Spleen (tissue), 11 donors: ENCODE data around the gene CDKN1C. TPM values are rescaled to one million over a fixed set of nuclear protein-coding genes. Genes with fewer than 3 reads are reported as not detected.

Source experiments
- DNase-seq: peaks from one replicate; pipeline ENCODE4 v3.0.0-alpha.2; 2020
- H3K27ac ChIP-seq, 8 donors: fragments of 200-600 bp; sonication (generic) in 7 of 8; 1 replicate in 4 of 8; 2 replicates in 4 of 8; pipeline versions ENCODE4 v1.5.0 to v1.8.0; 2016 to 2021; ENCODE audit warnings: inconsistent platforms in 4 of 8, mild to moderate bottlenecking in 4 of 8, moderate library complexity in 1 of 8
- H3K27me3 ChIP-seq, 7 donors: fragments of 200-600 bp; sonication (generic) in 6 of 7; replicated peaks in 1 of 7; 1 replicate in 4 of 7; 2 replicates in 3 of 7; pipeline versions ENCODE4 v1.5.0 to v1.8.0; 2016 to 2021; ENCODE audit warnings: inconsistent platforms in 3 of 7, mild to moderate bottlenecking in 1 of 7
- H3K36me3 ChIP-seq, 6 donors: fragments of 200-600 bp; sonication (generic) in 5 of 6; 1 replicate in 4 of 6; 2 replicates in 2 of 6; pipeline versions ENCODE4 v1.5.0 to v1.8.0; 2016 to 2021; ENCODE audit warnings: inconsistent platforms in 2 of 6
- H3K4me1 ChIP-seq, 6 donors: fragments of 200-600 bp; sonication (generic) in 5 of 6; 1 replicate in 3 of 6; 2 replicates in 3 of 6; pipeline versions ENCODE4 v1.5.0 to v1.8.0; 2016 to 2021; ENCODE audit warnings: inconsistent platforms in 3 of 6
- H3K4me3 ChIP-seq, 8 donors: fragments of 200-600 bp; sonication (generic) in 7 of 8; 1 replicate in 4 of 8; 2 replicates in 4 of 8; pipeline versions ENCODE4 v1.5.0 to v1.8.0; 2016 to 2021; ENCODE audit warnings: inconsistent platforms in 4 of 8, mild to moderate bottlenecking in 4 of 8, moderate library complexity in 2 of 8
- H3K9me3 ChIP-seq, 8 donors: fragments of 200-600 bp; sonication (generic) in 7 of 8; 1 replicate in 4 of 8; 2 replicates in 4 of 8; pipeline versions ENCODE4 v1.5.0 to v1.8.0; 2016 to 2021; ENCODE audit warnings: inconsistent platforms in 4 of 8
- POLR2A ChIP-seq, 3 donors: fragments of 450-650 bp; IDR thresholded peaks; one replicate each; pipeline ENCODE4 v1.5.1; 2017; ENCODE audit warnings: antibody characterized with exemption in 3 of 3, mild to moderate bottlenecking in 1 of 3
- POLR2AphosphoS5 ChIP-seq, 3 donors: sonication (generic); formaldehyde crosslinking; IDR thresholded peaks; one replicate each; pipeline ENCODE4 v1.5.1; 2017; ENCODE audit warnings: antibody characterized with exemption in 3 of 3
- WGBS, 5 donors: extraction: QIAGEN DNeasy Blood & Tissue Kit in 3 of 5; methylation state at CpG; one replicate each; pipeline versions ENCODE4 v1.1.5 to v1.1.7; 2013 to 2018; 5-methylcytosine and 5-hydroxymethylcytosine counted together
- intact Hi-C: fragments of 100-400 bp; cut with DNase I; formaldehyde crosslinking; loops from one replicate; pipeline ENCODE4 v1.15.0; 2023; ENCODE audit warnings: low total_unique reads
- polyA plus RNA-seq, 3 donors: library from polyadenylated mRNA; stranded (reverse); fragments of 200-250 nt; gene quantifications; one replicate each; pipeline ENCODE4 v1.2.1, GENCODE V29; 2013
- total RNA-seq, 7 donors: library from RNA; depleted of rRNA in 3 of 7; stranded (reverse); fragments of >200 nt in 3 of 7; fragmentation: NEBNext Ultra II Directional in 4 of 7; extraction: Animal tissue kit (Norgen Biotek cat#: 25700) in 4 of 7; gene quantifications; one replicate each; pipeline versions ENCODE4 v1.1.0 to v1.2.1, GENCODE V29; 2016 to 2021
- TF ChIP-seq, protein P1 (sequence below), 11 experiments: fragments of 200-600 bp in 7 of 11; fragments of 450-650 bp in 4 of 11; sonication (generic) in 4 of 11; IDR thresholded peaks in 8 of 11; conservative IDR thresholded peaks in 3 of 11; 1 replicate in 7 of 11; 2 replicates in 4 of 11; pipeline versions ENCODE4 v1.4.0 to v1.8.0; 2016 to 2021; ENCODE audit warnings: antibody characterized with exemption in 11 of 11, inconsistent platforms in 4 of 11, mild to moderate bottlenecking in 1 of 11
- donor health status: healthy with polysubstance abuse.
- donor health status: DM: no; HTN: no; CAD: no; lungs with moderate emphysema.
- donor health status: DM: no; HTN: no; CAD: no.
- donor health status: Bipolar disorder and iron deficiency.
- donor health status: healthy.
- donor health status: DM: no; HTN: no; CAD: no.
- donor health status: DM: yes; HTN: yes; CAD: no.

CDKN1C gene
- total and polyA plus RNA-seq, 10 donors = 5.4 to 40.4 (median 14.2) TPM

DNA sequence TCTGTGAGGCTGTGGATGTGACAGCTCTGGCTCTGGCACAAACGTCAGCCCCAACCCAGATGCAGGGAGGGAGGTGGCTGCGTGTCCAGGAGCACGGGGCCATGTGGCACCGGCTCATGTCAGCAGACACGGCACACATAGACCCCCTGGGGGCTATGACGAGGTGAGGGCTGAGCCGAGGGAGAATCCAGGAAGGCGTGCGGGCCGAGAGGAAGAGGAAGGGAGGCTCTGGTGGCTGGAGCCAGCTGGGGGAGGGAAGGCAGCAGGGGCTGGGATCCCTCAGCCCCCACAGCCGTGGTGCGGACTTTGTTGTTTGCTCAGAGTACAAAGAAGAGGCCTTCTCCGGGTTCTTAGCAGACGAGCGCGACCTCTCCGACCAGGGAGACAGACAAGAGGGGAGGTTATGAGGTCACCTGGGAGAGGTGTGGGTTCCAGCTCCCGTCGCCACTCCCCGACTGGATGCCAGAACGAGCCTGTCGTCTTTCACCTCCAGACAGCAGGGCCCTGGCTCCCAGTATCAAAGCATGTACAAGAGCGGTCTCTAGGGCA, 46.1 kb downstream of the CDKN1C start:
- Histone ChIP-seq H3K36me3 (no peaks in the 10 kb centered on the region), H3K4me3 (no peak overlapping the region), H3K4me1 (peaks cover 0 to 12% (median 4%) of the 10 kb centered on the region in 6 donors), H3K27ac (no peak overlapping the region), H3K27me3 (no peaks in the 10 kb centered on the region), H3K9me3 (no peaks in the 10 kb centered on the region)
- intact Hi-C loops = no loop called here
- DNase-seq = no peak
- WGBS, 5 donors = 69 to 89% (median 77%) methylated on average over 21 to 23 of the region's 23 CpGs
- TF ChIP-seq POLR2A (IDR thresholded peaks at IDR 0.05) (no peak), POLR2AphosphoS5 (IDR thresholded peaks at IDR 0.05) (no peak)
- TF ChIP-seq, protein P1, sequence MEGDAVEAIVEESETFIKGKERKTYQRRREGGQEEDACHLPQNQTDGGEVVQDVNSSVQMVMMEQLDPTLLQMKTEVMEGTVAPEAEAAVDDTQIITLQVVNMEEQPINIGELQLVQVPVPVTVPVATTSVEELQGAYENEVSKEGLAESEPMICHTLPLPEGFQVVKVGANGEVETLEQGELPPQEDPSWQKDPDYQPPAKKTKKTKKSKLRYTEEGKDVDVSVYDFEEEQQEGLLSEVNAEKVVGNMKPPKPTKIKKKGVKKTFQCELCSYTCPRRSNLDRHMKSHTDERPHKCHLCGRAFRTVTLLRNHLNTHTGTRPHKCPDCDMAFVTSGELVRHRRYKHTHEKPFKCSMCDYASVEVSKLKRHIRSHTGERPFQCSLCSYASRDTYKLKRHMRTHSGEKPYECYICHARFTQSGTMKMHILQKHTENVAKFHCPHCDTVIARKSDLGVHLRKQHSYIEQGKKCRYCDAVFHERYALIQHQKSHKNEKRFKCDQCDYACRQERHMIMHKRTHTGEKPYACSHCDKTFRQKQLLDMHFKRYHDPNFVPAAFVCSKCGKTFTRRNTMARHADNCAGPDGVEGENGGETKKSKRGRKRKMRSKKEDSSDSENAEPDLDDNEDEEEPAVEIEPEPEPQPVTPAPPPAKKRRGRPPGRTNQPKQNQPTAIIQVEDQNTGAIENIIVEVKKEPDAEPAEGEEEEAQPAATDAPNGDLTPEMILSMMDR (IDR thresholded peaks at IDR 0.05 in 8 of 11, conservative IDR thresholded peaks at IDR 0.05 in 3 of 11) = no peak

DNA sequence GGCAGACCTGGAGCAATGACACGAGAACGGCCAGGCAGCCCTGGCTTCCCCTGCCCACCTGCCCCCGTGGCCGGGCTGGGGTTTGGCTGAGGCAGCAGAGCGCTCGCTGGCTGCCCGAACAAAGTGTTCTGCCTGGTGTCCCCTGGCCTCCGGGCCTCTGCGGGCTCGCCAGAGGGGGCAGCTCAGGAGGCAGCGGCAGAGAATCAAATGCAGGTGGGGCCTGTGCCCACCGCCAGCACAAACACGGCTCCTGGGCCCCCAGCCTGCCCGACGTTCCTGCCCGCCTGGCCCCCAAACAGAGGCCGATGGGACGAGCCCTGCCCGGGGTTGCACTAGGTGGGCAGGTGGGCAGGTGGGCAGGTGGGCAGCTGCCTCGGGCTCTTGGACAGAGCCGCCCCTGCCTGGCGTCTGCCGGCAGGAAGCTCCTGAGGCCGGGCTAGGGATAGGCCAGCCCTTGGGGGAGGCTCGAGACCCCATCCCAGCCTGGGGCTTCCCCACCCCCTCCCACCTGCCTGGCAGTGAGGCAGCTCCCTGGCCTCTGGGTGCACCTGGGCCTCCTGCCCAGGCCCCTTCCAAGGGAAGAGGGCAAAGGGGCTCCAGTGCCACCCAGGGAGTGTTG, 46.8 kb downstream of the CDKN1C start:
- no peaks in the 10 kb centered on the region for H3K36me3 ChIP-seq
- 90 to 92% (median 91%) methylated on average over 2 to 25 of the region's 25 CpGs; no CpG with 5 or more reads in 1 of the 5 donors for WGBS, 5 donors
- H3K4me3 ChIP-seq = no peak overlapping the region
- DNase-seq = no peak
- H3K27ac ChIP-seq = no peak overlapping the region
- intact Hi-C loops = no loop called here
- peaks cover 0 to 12% (median 4%) of the 10 kb centered on the region in 6 donors for H3K4me1 ChIP-seq
- TF ChIP-seq, protein P1 (IDR thresholded peaks at IDR 0.05 in 8 of 11, conservative IDR thresholded peaks at IDR 0.05 in 3 of 11) = no peak
- no peak for TF ChIP-seq POLR2AphosphoS5 (IDR thresholded peaks at IDR 0.05)
- no peak for TF ChIP-seq POLR2A (IDR thresholded peaks at IDR 0.05)
- H3K9me3 ChIP-seq = no peaks in the 10 kb centered on the region
- no peaks in the 10 kb centered on the region for H3K27me3 ChIP-seq

DNA sequence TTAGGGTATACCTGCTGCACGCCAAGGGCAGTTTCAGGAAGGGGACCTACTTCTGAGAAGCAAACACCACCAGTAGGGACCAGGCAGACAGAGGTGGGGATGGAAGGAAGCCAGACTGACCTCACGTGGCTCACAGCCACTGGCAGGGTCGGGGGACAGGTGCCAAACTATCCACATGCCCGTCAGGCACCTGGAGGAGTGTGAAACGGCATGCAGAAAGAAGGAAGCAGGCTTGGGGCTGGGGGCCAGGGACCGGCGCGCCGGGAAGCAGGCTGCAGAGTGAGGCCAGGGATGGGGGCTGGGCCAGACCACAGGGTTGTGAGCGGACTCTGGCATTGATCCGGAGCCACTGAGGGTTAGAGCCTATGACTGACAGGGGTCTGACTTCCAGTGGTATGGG, 47.5 kb downstream of the CDKN1C start:
- TF ChIP-seq, protein P1 (IDR thresholded peaks at IDR 0.05 in 8 of 11, conservative IDR thresholded peaks at IDR 0.05 in 3 of 11) = no peak
- TF ChIP-seq POLR2AphosphoS5 (IDR thresholded peaks at IDR 0.05) (no peak), POLR2A (IDR thresholded peaks at IDR 0.05) (no peak)
- Histone ChIP-seq H3K36me3 (no peaks in the 10 kb centered on the region), H3K4me3 (no peak overlapping the region), H3K27ac (no peak overlapping the region), H3K9me3 (no peaks in the 10 kb centered on the region), H3K27me3 (no peaks in the 10 kb centered on the region), H3K4me1 (peaks cover 0 to 12% (median 4%) of the 10 kb centered on the region in 6 donors)
- DNase-seq = no peak
- WGBS, 5 donors = 48 to 65% (median 57%) methylated on average over 11 of the region's 11 CpGs
- intact Hi-C loops = no loop called here

DNA sequence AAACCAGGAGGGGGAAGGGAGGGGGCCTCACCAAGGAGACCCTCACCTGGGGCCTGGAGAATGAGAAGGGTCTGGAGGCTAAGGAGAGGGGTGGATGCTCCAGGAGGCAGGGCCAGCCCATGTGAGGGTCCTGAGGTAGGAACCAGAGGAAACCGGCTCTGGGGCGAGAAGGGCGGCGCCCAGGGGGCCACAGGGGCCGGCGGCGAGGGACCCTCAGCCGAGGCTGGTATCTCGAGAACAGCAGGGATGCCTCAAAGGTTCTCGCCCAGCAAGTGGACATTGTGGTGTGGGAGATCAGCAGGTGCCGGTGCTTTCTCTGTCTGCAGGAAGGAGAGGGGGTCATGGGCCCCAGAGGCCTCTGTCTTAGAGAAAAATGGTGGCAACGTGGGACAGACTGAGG, 47.9 kb downstream of the CDKN1C start:
- 73 to 81% (median 81%) methylated on average over 12 of the region's 12 CpGs for WGBS, 5 donors
- H3K36me3 ChIP-seq = no peaks in the 10 kb centered on the region
- intact Hi-C loops = no loop called here
- no peaks in the 10 kb centered on the region for H3K27me3 ChIP-seq
- TF ChIP-seq, protein P1 (IDR thresholded peaks at IDR 0.05 in 8 of 11, conservative IDR thresholded peaks at IDR 0.05 in 3 of 11) = no peak
- TF ChIP-seq POLR2AphosphoS5 (IDR thresholded peaks at IDR 0.05) (no peak), POLR2A (IDR thresholded peaks at IDR 0.05) (no peak)
- no peaks in the 10 kb centered on the region for H3K9me3 ChIP-seq
- H3K4me1 ChIP-seq = peaks cover 0 to 12% (median 4%) of the 10 kb centered on the region in 6 donors
- no peak overlapping the region for H3K4me3 ChIP-seq
- no peak for DNase-seq
- H3K27ac ChIP-seq = no peak overlapping the region
